Astrocyte (in vitro differentiated cells and primary cell): ENCODE measurements around the gene TFEB. TPM values are rescaled to one million over a fixed set of nuclear protein-coding genes. Genes with fewer than 3 reads are reported as not detected.

Source experiments
- DNase-seq: peaks from one replicate; pipeline ENCODE4 v3.0.0-alpha.2; 2010; ENCODE audit warnings: low read depth
- FAIRE-seq: peaks from 2 replicates; lab custom pipeline; 2011; peaks lifted over from hg19 to GRCh38; lab: Jason Lieb, UNC
- H2AFZ ChIP-seq: 2 replicates; pipeline ENCODE4 v1.6.0; 2012; ENCODE audit warnings: low read depth, low read length, inconsistent platforms
- H3K27ac ChIP-seq: 2 replicates; pipeline ENCODE4 v1.5.1; 2011; ENCODE audit warnings: low read depth, low read length, inconsistent platforms
- H3K27me3 ChIP-seq: 2 replicates; pipeline ENCODE4 v1.6.0; 2011; ENCODE audit warnings: low read length, inconsistent platforms; ENCODE audit not compliant: insufficient read depth
- H3K36me3 ChIP-seq: 2 replicates; pipeline ENCODE4 v1.5.1; 2011; ENCODE audit warnings: low read length, inconsistent platforms; ENCODE audit not compliant: insufficient read depth
- H3K4me1 ChIP-seq: 2 replicates; pipeline ENCODE4 v1.5.1; 2011; ENCODE audit warnings: low read length, inconsistent platforms; ENCODE audit not compliant: insufficient read depth
- H3K4me2 ChIP-seq: 2 replicates; pipeline ENCODE4 v1.6.0; 2012; ENCODE audit warnings: low read length, inconsistent platforms
- H3K4me3 ChIP-seq: 2 replicates; pipeline ENCODE4 v1.5.1; 2011; ENCODE audit warnings: low read depth, mild to moderate bottlenecking, low read length, inconsistent platforms; ENCODE audit not compliant: insufficient read depth
- H3K79me2 ChIP-seq: 2 replicates; pipeline ENCODE4 v1.6.0; 2012; ENCODE audit warnings: mild to moderate bottlenecking, low read length, inconsistent platforms; ENCODE audit not compliant: insufficient read depth
- H3K9ac ChIP-seq: 2 replicates; pipeline ENCODE4 v1.6.0; 2012; ENCODE audit warnings: mild to moderate bottlenecking, low read length, inconsistent platforms
- H3K9me3 ChIP-seq: 2 replicates; pipeline ENCODE4 v1.5.1; 2012; ENCODE audit warnings: low read depth, mild to moderate bottlenecking, low read length, inconsistent platforms; ENCODE audit not compliant: insufficient read depth
- H4K20me1 ChIP-seq: 2 replicates; pipeline ENCODE4 v1.6.0; 2012; ENCODE audit warnings: low read length, inconsistent platforms; ENCODE audit not compliant: insufficient read depth
- H3K27ac Mint-ChIP-seq: one replicate; pipeline ENCODE4 v1.8.0; 2021; ENCODE audit warnings: mild to moderate bottlenecking, mixed read lengths; ENCODE audit not compliant: unreplicated experiment
- H3K27me3 Mint-ChIP-seq: one replicate; pipeline ENCODE4 v1.8.0; 2021; ENCODE audit warnings: low read depth, mixed read lengths; ENCODE audit not compliant: unreplicated experiment
- H3K36me3 Mint-ChIP-seq: one replicate; pipeline ENCODE4 v1.8.0; 2021; ENCODE audit warnings: low read depth, mixed read lengths; ENCODE audit not compliant: unreplicated experiment
- H3K4me1 Mint-ChIP-seq: one replicate; pipeline ENCODE4 v1.8.0; 2021; ENCODE audit warnings: low read depth, mixed read lengths; ENCODE audit not compliant: unreplicated experiment
- H3K4me3 Mint-ChIP-seq: one replicate; pipeline ENCODE4 v1.8.0; 2021; ENCODE audit warnings: mild to moderate bottlenecking, moderate library complexity, mixed read lengths; ENCODE audit not compliant: unreplicated experiment
- H3K9me3 Mint-ChIP-seq: one replicate; pipeline ENCODE4 v1.8.0; 2021; ENCODE audit warnings: mild to moderate bottlenecking, mixed read lengths; ENCODE audit not compliant: unreplicated experiment
- EZH2 ChIP-seq: IDR thresholded peaks from 2 replicates; pipeline ENCODE4 v1.6.1; 2012; ENCODE audit warnings: mild to moderate bottlenecking, low read length, inconsistent platforms; ENCODE audit not compliant: insufficient read depth
- total RNA-seq: library from RNA; stranded (reverse); gene quantifications from 2 replicates; pipeline ENCODE4 v1.2.1, GENCODE V29; 2021
- TF ChIP-seq, protein P1 (sequence below): IDR thresholded peaks from 2 replicates; pipeline ENCODE4 v1.5.1; 2011; ENCODE audit warnings: low read depth, mild to moderate bottlenecking, inconsistent platforms, low read length, moderate library complexity; ENCODE audit not compliant: insufficient read depth

The TFEB gene
- total RNA-seq, 1 donor from 2014 or later: 4.7 TPM

- H3K4me1 Mint-ChIP-seq: no peaks in the 10 kb centered on the region
- no peaks in the 10 kb centered on the region for H4K20me1 ChIP-seq
- H3K27me3 Mint-ChIP-seq: peaks cover 48% of the 10 kb centered on the region
- H3K9ac ChIP-seq: no peak overlapping the region
- no peak overlapping the region for H3K4me3 Mint-ChIP-seq
- no peak for TF ChIP-seq EZH2
- no peak overlapping the region for H3K27ac ChIP-seq
- H3K36me3 ChIP-seq: no peaks in the 10 kb centered on the region
- peaks cover 4% of the 10 kb centered on the region for H3K9me3 ChIP-seq
- no peak for DNase-seq
- H3K4me2 ChIP-seq: no peak overlapping the region
- H3K4me3 ChIP-seq: no peak overlapping the region
- H3K9me3 Mint-ChIP-seq: peaks cover 3% of the 10 kb centered on the region
- H3K4me1 ChIP-seq: no peaks in the 10 kb centered on the region
- H3K27ac Mint-ChIP-seq: no peak overlapping the region
- peaks cover 16% of the 10 kb centered on the region for H3K27me3 ChIP-seq
- no peaks in the 10 kb centered on the region for H3K36me3 Mint-ChIP-seq
- H2AFZ ChIP-seq: no peak overlapping the region
- H3K79me2 ChIP-seq: no peaks in the 10 kb centered on the region
- no peak for FAIRE-seq
Measured at GRCh38 chr6:41670703-41671360, 64.6 kb downstream of the TFEB start.

- Mint-ChIP-seq H3K27me3 (peaks cover 39% of the 10 kb centered on the region), H3K27ac (no peak overlapping the region)
- FAIRE-seq: no peak
Measured at GRCh38 chr6:41668968-41669367, 66.4 kb downstream of the TFEB start.

DNA sequence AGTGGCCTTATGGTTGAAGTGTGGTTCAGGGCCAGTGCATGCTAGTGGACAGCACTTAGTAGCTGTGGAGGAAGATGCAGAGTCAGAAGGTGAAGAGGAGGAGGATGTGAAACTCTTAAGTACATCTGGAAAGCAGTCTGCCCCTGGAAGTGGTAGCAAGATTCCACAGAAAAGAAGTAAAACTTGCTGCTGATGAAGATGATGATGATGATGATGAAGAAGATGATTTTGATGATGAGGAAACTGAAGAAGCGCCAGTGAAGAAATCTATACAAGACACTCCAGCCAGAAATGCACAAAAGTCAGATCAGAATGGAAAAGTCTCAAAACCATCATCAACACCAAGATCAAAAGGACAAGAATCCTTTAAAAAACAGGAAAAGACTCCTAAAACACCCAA lies 68.2 kb downstream of the TFEB start:
- no peak overlapping the region for H3K27ac ChIP-seq
- peaks cover 24% of the 10 kb centered on the region for H3K27me3 ChIP-seq
- Mint-ChIP-seq H3K27ac (no peak overlapping the region), H3K9me3 (peaks cover 6% of the 10 kb centered on the region), H3K36me3 (no peaks in the 10 kb centered on the region), H3K4me1 (no peaks in the 10 kb centered on the region), H3K4me3 (no peak overlapping the region), H3K27me3 (peaks cover 45% of the 10 kb centered on the region)
- FAIRE-seq: no peak
- no peak overlapping the region for H3K4me2 ChIP-seq
- H3K36me3 ChIP-seq: no peaks in the 10 kb centered on the region
- H3K79me2 ChIP-seq: no peaks in the 10 kb centered on the region
- H2AFZ ChIP-seq: no peak overlapping the region
- no peak overlapping the region for H3K9ac ChIP-seq
- DNase-seq: no peak
- no peaks in the 10 kb centered on the region for H3K4me1 ChIP-seq
- peaks cover 4% of the 10 kb centered on the region for H3K9me3 ChIP-seq
- TF ChIP-seq EZH2: no peak
- TF ChIP-seq, protein P1, sequence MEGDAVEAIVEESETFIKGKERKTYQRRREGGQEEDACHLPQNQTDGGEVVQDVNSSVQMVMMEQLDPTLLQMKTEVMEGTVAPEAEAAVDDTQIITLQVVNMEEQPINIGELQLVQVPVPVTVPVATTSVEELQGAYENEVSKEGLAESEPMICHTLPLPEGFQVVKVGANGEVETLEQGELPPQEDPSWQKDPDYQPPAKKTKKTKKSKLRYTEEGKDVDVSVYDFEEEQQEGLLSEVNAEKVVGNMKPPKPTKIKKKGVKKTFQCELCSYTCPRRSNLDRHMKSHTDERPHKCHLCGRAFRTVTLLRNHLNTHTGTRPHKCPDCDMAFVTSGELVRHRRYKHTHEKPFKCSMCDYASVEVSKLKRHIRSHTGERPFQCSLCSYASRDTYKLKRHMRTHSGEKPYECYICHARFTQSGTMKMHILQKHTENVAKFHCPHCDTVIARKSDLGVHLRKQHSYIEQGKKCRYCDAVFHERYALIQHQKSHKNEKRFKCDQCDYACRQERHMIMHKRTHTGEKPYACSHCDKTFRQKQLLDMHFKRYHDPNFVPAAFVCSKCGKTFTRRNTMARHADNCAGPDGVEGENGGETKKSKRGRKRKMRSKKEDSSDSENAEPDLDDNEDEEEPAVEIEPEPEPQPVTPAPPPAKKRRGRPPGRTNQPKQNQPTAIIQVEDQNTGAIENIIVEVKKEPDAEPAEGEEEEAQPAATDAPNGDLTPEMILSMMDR: no peak
- no peaks in the 10 kb centered on the region for H4K20me1 ChIP-seq
- H3K4me3 ChIP-seq: no peak overlapping the region

More at GRCh38 chr6:41668968-41669367, 66.4 kb downstream of the TFEB start:
- Mint-ChIP-seq H3K4me3 (no peak overlapping the region), H3K9me3 (peaks cover 3% of the 10 kb centered on the region), H3K36me3 (no peaks in the 10 kb centered on the region), H3K4me1 (no peaks in the 10 kb centered on the region)
- no peak for DNase-seq
- Histone ChIP-seq H3K4me2 (no peak overlapping the region), H3K4me3 (no peak overlapping the region), H2AFZ (no peak overlapping the region), H3K27ac (no peak overlapping the region), H3K27me3 (peaks cover 17% of the 10 kb centered on the region), H3K36me3 (no peaks in the 10 kb centered on the region), H3K79me2 (no peaks in the 10 kb centered on the region), H3K9me3 (peaks cover 4% of the 10 kb centered on the region), H3K4me1 (no peaks in the 10 kb centered on the region), H4K20me1 (no peaks in the 10 kb centered on the region), H3K9ac (no peak overlapping the region)
- TF ChIP-seq, protein P1: no peak
- TF ChIP-seq EZH2: no peak
